ENCODE measurements around the gene EGFL7.

The EGFL7 gene

DNA sequence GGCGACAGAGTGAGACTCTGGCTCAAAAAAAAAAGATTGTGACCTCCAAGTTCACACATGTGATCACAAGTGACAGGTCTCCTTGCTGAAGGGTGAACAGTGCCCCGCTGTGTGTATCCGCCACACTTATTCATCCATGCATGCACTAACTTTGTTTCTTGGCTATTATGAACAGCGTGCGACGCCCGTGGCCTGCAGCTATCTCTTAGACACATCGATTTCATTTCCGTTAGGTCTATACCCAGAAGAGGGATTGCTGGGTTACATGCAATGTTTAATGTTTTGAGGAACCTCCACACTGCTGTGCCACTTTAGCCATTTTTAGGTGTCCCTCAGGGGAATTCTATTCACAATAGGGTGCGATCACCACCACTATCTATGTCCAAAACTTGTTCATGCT is 12.1 kb upstream of the EGFL7 start:
- no peaks in the 10 kb centered on the region for H3K9me3 ChIP-seq (ENCODE audit: control insufficient read depth, low read length)
- H3K4me3 ChIP-seq (ENCODE audit: low read length): no peak overlapping the region
- H3K9ac ChIP-seq (ENCODE audit: low read length): no peak overlapping the region
- no peaks in the 10 kb centered on the region for H3K36me3 ChIP-seq (ENCODE audit: control insufficient read depth, insufficient read depth, low read length)
- peaks cover 12% of the 10 kb centered on the region for H3K4me1 ChIP-seq (ENCODE audit: control insufficient read depth, insufficient read depth, low read length)
- peaks cover 10% of the 10 kb centered on the region for H3K27me3 ChIP-seq (ENCODE audit: control insufficient read depth, insufficient read depth, low read length)

DNA sequence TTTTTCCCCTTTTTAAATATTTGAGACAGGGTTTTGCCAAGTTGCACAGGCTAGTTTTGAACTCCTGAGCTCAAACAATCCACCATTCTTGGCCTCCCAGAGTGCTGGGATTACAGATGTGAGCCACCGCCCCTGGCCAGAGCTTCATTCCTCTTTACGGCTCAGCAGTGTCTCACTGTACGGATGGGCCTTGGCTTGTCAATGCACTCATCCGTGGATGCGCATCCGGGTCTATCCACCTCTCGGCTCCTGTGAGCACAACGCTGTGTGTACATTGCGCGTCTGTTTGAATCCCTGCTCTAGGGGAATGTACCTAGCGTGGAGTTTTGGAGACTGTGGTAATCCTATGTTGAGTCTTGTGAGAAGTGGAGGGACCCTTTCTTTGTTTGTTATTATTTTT is 10.9 kb upstream of the EGFL7 start:
- H3K4me3 ChIP-seq (ENCODE audit: low read length): no peak overlapping the region
- no peaks in the 10 kb centered on the region for H3K9me3 ChIP-seq (ENCODE audit: control insufficient read depth, low read length)
- peaks cover 14% of the 10 kb centered on the region for H3K27me3 ChIP-seq (ENCODE audit: control insufficient read depth, insufficient read depth, low read length)
- no peak overlapping the region for H3K9ac ChIP-seq (ENCODE audit: low read length)
- no peaks in the 10 kb centered on the region for H3K4me1 ChIP-seq (ENCODE audit: control insufficient read depth, insufficient read depth, low read length)
- H3K36me3 ChIP-seq (ENCODE audit: control insufficient read depth, insufficient read depth, low read length): no peaks in the 10 kb centered on the region

DNA sequence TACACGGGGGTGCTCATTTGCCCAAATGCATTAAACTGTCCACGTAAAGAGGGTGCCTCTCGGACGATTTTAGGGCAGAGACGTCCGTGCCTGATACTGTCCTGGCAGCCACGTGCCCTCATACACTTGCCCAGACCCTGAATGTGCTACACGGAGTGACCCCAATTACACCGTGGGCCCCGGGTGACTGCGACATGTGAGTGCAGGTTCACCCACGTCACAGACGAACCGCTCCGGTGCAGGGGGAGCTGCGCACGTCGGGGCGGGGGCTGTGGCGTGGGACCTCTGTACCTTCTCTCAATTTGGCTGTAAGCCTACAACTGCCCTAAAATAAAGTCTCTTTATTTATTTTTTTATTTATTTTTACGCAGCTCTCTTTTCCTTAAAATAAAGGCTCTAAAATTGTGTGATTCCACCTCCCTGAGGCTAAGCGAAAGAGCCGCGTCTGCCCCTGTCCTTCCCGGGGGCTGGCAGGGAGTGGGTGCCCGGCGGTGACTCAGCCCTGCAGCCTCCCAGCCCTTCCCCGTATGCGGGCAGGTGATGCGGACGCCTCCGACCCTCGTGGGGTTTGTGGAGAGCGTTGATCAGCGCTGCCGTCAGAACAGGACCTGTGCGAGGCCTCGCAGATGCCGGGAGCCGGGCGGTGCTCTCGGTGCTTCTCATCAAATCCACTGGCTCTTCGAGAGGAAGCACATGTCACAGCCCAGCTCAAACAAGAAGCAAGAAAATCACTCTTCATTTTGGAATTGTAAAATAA is 9.2 kb upstream of the EGFL7 start:
- Histone ChIP-seq H3K4me3 (ENCODE audit: low read length) (no peak overlapping the region), H3K4me1 (ENCODE audit: control insufficient read depth, insufficient read depth, low read length) (no peaks in the 10 kb centered on the region), H3K36me3 (ENCODE audit: control insufficient read depth, insufficient read depth, low read length) (no peaks in the 10 kb centered on the region), H3K9ac (ENCODE audit: low read length) (no peak overlapping the region), H3K27me3 (ENCODE audit: control insufficient read depth, insufficient read depth, low read length) (peaks cover 27% of the 10 kb centered on the region), H3K9me3 (ENCODE audit: control insufficient read depth, low read length) (no peaks in the 10 kb centered on the region)

DNA sequence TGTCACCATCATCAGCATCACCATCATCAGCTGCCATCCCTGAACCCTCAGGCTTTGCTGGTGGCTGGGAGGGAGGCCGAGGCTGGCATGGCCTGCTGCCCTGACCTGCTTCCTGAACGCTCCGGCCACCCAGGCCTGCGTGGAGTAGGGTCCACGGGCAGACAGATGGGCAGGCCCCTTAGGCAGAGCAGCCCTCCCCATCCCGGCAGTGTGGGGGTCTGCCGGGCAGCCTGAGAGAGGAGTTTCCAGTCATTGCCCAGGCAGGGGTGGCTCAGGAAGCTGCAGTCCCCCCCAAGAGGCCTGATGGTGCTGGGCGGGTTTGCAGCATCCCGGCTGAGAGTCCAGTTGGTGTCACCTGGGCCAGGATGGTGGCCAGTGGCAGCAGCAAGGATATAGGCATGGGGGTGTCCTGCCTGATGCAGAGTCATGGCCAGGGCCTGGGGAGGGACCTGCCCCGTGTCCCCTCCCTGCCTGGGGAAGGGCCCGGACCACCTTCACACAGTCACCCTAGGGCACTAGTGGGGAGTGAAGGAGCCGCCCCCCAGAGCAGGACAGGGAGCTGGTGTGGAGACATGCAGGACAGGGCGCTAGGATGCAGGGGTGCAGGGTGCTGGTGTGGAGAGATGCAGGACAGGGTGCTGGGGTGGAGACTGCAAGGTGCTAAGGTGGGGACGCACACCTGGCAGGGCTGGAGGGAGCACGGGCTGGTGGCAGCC is 7.7 kb upstream of the EGFL7 start:
- no peak overlapping the region for H3K4me3 ChIP-seq (ENCODE audit: low read length)
- no peaks in the 10 kb centered on the region for H3K4me1 ChIP-seq (ENCODE audit: control insufficient read depth, insufficient read depth, low read length)
- H3K9ac ChIP-seq (ENCODE audit: low read length): no peak overlapping the region

DNA sequence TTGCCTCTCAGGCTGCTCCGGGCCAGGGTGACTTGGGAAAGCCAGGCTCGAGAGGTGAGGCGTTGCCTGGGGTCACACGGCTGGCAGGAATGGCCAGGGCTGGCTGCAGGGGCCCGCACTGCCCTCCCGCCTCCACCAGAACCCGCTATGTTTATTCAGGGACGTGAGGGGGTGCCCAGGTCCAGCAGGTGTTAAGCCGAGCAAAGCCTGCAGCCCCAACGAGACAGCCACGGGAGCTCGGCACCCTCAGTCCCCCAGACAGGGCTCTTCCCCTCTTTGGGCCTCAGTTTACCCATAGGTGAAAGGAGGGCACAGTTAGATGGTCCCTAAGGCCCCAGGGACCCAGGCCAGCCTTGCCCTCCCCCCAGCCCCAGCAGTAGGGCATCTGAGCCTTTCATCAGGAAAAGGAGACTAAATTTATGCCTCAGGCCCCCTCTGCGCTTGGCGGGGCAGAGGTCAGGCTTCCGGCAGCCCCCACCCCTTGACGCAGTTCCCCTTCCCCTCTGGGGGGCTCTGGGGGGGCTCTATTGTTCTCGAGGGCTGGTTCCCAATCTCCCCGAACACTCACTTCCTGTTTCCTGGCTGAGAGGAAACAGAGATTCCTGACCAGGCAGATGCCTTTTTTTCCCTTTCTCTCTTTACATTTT is 7.1 kb upstream of the EGFL7 start:
- Histone ChIP-seq H3K36me3 (ENCODE audit: control insufficient read depth, insufficient read depth, low read length) (no peaks in the 10 kb centered on the region), H3K4me1 (ENCODE audit: control insufficient read depth, insufficient read depth, low read length) (no peaks in the 10 kb centered on the region), H3K9ac (ENCODE audit: low read length) (no peak overlapping the region), H3K27me3 (ENCODE audit: control insufficient read depth, insufficient read depth, low read length) (peaks cover 33% of the 10 kb centered on the region), H3K4me3 (ENCODE audit: low read length) (no peak overlapping the region), H3K9me3 (ENCODE audit: control insufficient read depth, low read length) (no peaks in the 10 kb centered on the region)

More for the DNA sequence above, 7.7 kb upstream of the EGFL7 start:
- H3K9me3 ChIP-seq (ENCODE audit: control insufficient read depth, low read length): no peaks in the 10 kb centered on the region
- H3K27me3 ChIP-seq (ENCODE audit: control insufficient read depth, insufficient read depth, low read length): peaks cover 33% of the 10 kb centered on the region
- no peaks in the 10 kb centered on the region for H3K36me3 ChIP-seq (ENCODE audit: control insufficient read depth, insufficient read depth, low read length)

DNA sequence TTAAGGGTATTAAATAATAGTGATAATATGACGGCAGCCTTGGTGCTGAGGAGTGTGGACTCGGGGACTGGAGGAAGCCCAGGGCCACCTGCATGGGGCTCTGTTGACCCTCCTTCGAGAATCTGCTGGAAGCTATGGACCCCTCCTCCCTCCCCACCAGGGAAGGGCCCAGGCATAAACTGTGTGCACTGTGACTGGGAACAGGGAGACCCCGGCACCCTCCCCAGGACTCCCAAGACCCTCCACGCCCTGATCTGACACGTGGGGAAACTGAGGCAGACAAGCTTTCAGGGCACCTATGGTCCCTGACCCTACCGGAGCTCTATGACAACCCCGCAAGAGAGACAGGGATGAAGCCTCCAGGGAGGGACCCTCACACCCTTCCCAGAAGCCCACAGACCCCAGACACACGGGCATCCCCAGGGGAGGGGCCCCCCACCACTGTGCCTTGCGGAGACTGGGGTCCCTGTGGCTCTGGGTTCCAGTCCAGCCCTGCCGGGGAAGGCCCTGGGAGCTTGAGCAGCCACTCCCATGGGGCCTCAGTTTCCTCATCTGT is 6.5 kb upstream of the EGFL7 start:
- Histone ChIP-seq H3K9me3 (ENCODE audit: control insufficient read depth, low read length) (no peaks in the 10 kb centered on the region), H3K27me3 (ENCODE audit: control insufficient read depth, insufficient read depth, low read length) (peaks cover 33% of the 10 kb centered on the region), H3K4me1 (ENCODE audit: control insufficient read depth, insufficient read depth, low read length) (no peaks in the 10 kb centered on the region), H3K4me3 (ENCODE audit: low read length) (no peak overlapping the region), H3K36me3 (ENCODE audit: control insufficient read depth, insufficient read depth, low read length) (no peaks in the 10 kb centered on the region), H3K9ac (ENCODE audit: low read length) (no peak overlapping the region)

DNA sequence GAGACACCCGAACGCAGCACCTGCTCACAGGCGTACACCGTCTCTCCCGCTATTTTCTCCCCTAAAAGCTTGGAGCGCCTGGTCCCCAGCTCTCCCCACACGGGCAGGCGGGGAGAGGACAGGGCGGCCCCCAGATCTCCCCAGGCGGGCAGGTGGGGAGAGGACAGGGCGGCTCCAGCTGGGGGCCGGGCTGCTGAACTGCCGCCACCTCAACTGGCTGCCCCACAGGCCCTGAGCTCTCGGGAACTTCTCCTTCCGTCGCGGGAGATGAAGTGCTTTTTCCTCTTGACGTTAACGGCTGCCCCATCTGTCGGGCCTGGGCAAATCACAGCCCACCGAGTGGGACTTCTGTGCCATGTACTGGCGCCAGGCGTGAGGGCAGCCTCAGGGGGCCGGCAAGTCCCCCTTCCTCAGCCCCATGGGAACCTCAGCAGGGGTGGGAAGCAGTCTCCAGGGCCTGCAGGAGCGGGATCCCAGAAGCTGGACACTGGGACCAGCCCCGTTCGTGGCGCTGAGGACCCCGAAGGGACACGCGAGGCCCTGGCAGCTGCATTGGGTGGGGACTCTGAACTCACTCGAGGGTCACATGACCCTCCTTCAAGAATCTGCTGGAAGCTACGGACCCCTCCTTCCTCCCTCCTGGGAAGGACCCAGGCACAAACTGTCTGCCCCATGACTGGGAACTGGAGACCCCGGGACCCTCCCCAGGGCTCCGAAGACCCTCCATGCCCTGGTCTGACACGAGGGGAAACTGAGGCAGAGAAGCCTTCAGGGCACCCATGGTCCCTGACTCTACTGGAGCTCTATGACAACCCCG is 5.7 kb upstream of the EGFL7 start:
- H3K27me3 ChIP-seq (ENCODE audit: control insufficient read depth, insufficient read depth, low read length): peaks cover 33% of the 10 kb centered on the region
- no peaks in the 10 kb centered on the region for H3K4me1 ChIP-seq (ENCODE audit: control insufficient read depth, insufficient read depth, low read length)
- H3K9ac ChIP-seq (ENCODE audit: low read length): no peak overlapping the region
- H3K9me3 ChIP-seq (ENCODE audit: control insufficient read depth, low read length): no peaks in the 10 kb centered on the region
- H3K36me3 ChIP-seq (ENCODE audit: control insufficient read depth, insufficient read depth, low read length): no peaks in the 10 kb centered on the region
- H3K4me3 ChIP-seq (ENCODE audit: low read length): no peak overlapping the region

DNA sequence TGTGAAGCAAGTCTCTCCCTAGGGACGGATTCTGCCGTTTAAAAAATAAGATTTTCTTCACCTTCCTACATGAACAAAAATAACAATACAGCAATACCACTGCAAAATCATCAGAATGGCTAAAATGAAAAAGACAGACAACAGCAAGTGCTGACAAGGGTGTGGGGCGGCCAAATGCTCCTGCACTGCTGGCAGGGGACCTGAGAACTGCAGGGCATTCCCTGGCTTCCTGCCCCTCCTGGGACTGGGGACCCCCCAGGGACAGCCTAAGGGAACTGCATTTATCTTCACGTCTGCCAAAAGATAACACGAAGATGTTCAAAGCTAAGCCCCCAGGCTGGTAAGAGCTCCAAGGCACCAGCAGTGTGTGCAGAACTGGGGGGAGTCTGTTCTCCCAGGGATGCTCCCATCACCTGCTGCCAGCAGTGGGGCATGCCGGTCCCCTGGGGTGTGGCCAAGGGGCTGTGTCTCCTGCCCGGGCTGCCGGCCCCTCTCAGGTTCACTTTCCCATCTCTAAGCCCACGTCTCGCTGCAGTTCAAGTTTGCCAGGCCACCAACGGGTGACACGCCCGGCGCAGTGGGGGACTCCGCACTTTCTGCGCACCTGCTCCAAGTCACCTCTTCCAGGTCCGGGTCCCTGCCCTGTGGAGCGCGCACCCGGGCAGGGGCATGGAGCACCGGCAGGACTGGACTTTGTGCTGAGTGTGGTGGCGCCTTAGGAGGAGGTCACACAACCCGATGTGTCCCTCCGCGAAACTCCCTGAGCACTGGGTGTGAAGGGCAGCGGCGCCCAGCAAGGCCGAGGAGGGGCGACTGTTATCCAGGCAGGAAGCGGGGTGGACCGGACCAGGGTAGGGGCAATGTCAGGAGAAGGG is 4.5 kb upstream of the EGFL7 start:
- H3K4me3 ChIP-seq (ENCODE audit: low read length): no peak overlapping the region
- no peak overlapping the region for H3K9ac ChIP-seq (ENCODE audit: low read length)
- H3K36me3 ChIP-seq (ENCODE audit: control insufficient read depth, insufficient read depth, low read length): no peaks in the 10 kb centered on the region
- H3K4me1 ChIP-seq (ENCODE audit: control insufficient read depth, insufficient read depth, low read length): no peaks in the 10 kb centered on the region
- peaks cover 44% of the 10 kb centered on the region for H3K27me3 ChIP-seq (ENCODE audit: control insufficient read depth, insufficient read depth, low read length)
- no peaks in the 10 kb centered on the region for H3K9me3 ChIP-seq (ENCODE audit: control insufficient read depth, low read length)

DNA sequence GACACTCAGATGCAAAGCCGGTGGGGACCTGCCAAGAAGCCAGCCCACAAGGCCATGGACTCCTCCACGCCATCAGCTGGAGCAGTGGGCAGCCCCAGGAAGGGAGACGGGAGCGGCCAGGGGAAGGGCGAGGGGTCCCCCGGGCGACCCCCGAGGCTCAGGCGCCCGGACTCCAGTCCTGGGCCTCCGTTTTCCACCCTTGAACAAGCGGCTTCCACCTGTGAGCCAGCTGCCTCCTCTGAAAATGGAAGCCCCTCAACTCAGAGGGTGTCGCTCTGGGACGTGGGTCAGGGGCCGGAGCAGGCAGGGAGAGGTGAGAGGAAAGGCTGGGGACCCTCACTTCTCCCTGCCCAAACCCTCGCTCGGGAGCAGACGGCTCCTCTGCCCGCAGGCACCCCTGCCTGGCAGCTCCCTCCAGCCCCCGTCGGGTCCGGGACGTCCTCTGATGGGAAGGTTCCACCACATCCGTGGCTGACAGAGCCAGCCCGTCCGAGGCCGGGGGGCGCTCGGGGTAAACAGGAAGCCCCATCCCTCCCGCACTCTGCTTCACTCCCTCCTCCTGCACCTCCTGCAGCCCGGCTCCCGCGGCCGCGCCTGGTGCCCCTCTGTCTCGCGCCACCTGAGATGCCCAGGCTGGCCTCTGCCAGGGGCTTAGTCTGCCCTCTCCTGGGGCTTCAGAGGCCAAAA is 3.7 kb upstream of the EGFL7 start:
- H3K9ac ChIP-seq (ENCODE audit: low read length): no peak overlapping the region
- H3K4me1 ChIP-seq (ENCODE audit: control insufficient read depth, insufficient read depth, low read length): no peaks in the 10 kb centered on the region
- no peak overlapping the region for H3K4me3 ChIP-seq (ENCODE audit: low read length)
- peaks cover 52% of the 10 kb centered on the region for H3K27me3 ChIP-seq (ENCODE audit: control insufficient read depth, insufficient read depth, low read length)
- no peaks in the 10 kb centered on the region for H3K36me3 ChIP-seq (ENCODE audit: control insufficient read depth, insufficient read depth, low read length)
- H3K9me3 ChIP-seq (ENCODE audit: control insufficient read depth, low read length): no peaks in the 10 kb centered on the region

DNA sequence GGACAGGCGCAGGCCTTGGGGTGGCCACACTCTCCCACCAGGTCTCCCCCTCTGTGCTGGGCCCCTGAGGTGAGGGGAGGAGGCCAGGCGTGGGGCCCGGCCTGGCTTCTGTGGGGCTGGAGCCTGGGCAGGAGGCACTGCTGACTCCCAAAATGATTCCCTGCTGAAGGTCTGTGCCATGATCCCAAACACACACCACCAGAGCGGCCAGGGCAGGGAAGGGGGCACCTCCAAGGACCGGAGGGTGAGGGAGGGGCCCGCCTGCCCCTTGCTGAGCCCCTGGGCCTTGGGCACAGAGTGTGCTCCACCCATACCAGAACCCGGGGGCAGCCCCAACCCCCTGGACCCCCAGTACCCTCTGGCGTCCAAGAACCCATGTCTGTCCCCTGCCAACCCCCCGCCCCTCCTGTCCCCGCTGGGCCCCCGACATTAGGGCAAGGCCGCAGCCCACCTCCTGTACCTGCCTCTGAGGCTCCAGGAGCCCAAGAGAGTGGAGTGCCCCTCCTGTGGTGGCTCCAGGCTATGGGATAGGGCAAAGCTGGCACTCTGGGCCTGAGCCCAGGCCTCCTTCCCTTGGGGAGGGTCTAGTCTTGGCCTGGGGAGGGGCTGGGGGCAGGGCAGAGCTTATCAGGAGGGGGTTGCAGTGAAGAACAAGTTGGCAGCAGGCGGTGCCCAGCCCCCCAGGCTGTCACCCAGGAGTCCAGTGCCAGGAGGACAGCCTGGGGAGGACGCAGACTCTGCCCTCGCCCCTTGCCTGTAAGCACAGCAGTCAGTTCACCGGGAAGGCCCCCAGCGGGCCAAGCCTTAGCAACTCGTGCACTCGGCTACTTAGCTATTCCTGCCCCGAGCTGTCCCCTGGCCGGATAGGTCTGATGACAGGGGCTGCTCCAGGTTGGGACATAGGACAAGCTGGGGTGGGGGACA is 2.6 kb upstream of the EGFL7 start:
- Histone ChIP-seq H3K9me3 (ENCODE audit: control insufficient read depth, low read length) (no peaks in the 10 kb centered on the region), H3K27me3 (ENCODE audit: control insufficient read depth, insufficient read depth, low read length) (peaks cover 63% of the 10 kb centered on the region), H3K36me3 (ENCODE audit: control insufficient read depth, insufficient read depth, low read length) (no peaks in the 10 kb centered on the region), H3K4me3 (ENCODE audit: low read length) (no peak overlapping the region), H3K4me1 (ENCODE audit: control insufficient read depth, insufficient read depth, low read length) (peaks cover 3% of the 10 kb centered on the region), H3K9ac (ENCODE audit: low read length) (no peak overlapping the region)

Data from mucosa of stomach (tissue), 1 donor.